Activated CD8-positive, alpha-beta memory T cell treated with anti-CD3 and anti-CD28 coated beads, Interleukin-2, amount 50 U/mL, for 24 hours (primary cell): ENCODE measurements around the gene RFX6.

Source experiments
- DNase-seq: peaks from one replicate; pipeline ENCODE4 v3.0.0-alpha.2; 2020; ENCODE audit errors: extremely low read depth

The RFX6 gene

DNA sequence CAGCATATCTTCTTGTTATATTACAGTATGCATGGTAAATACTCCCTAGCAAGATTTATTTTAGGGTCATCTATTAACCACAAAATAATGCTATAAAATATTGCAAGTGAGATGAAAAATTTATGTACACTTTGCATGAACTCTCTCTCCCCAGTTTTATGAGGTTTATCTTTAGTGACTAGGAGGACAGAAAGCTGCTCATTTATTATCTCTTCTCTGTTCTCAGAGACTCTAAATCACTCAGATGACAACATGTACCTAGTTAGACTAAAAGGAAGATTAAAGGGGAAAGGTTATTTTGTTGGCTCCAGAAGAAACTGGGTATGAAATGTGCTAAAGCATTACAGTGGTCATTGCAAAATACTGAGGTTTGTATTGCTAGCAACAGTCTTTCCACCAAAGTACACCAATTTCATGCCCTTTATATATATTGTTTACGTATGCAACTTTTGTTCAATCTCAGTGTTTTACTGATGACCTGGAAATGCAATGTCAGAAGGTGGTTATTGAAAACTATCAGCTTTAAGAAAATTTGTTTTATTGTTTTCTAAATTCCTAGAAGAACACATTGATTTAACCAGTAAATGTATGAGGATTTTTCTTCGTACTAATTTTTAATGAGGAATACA, 11.8 kb downstream of the RFX6 start:
- no peak for DNase-seq

DNA sequence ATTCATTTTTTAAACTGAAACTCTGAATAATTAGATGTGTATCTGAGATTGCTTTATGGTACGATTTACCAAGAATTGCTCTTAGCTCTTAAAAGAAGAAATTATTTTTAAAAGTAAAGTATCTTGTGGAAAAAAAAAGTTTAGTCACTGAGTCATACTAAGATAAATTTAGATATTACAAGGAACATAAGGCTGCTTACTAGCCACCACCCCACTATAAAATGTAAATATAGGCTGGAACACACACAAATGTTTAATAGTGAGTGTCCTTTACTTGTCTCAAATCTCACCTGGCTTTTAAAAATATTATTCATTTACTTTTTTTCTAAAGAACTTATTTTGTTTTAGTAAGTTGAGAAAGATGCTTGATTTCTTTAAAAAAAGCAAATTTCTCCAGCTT, 17.6 kb downstream of the RFX6 start:
- DNase-seq = no peak

DNA sequence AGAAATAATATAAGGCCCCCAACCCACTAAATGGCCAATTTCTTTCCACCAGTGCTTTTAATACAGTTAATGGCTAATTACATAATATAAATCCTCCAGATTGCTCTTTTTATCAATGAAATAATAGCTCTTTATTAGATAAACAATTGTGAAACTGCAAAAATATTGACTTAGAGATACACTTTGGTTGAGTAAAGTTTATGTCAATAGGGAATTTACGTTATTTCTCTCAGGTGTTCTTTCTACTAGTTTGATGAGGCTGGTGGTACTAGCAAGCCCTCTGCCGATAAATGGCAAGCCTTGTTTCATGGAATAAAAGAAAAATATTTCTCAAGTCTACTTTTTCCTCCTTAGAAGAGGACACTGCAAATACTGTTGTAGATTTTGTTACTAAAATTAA, 18.9 kb downstream of the RFX6 start:
- DNase-seq = no peak

DNA sequence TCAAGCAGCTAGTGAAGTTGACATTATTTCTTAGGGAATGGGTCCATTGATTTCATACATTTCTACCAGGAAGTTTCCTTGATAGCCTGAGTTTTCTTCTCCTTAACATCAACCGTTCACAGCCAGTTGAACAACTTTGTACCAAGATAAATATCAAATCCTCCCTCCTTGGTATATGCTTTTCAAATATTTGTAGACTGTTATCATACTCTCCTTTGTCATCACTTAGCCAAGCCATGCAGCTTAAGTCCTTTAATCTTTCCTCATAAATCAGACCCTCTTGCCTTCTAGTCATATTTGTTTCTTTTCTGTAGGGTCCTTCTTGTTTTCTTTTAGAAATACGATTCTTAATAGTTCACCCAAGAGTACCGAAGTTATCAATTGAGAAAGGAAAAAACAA, 25.6 kb downstream of the RFX6 start:
- DNase-seq = no peak

DNA sequence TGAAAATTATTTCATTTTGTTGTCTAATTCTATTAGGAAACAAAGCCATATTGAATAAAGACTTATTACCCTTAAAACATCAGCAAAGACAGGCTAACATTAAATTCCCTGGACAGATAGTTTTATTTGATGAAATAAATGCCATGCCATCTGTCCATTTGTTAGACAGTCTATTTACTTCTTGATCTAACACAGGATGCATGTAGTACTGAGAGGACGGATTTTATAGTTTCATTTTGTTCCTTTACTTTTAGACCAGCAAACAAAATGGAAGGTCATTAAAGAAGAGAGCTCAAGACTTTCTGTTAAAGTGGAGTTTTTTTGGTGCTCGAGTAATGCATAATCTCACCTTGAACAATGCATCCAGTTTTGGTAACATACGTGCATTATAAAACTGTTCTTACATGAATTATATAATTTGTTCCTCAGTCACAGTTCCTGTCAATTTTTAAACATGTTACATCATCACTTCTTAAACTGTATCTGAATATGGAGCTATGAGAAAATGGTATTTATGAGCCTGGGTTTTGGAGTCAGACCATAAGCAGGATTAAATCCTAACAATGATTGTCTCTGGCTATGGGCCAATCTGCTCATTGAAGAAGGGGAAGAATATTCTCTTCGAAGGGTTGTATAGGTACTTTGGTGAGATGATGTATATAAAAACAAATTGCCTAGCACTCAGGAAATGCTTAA, 46.0 kb downstream of the RFX6 start:
- DNase-seq = no peak

DNA sequence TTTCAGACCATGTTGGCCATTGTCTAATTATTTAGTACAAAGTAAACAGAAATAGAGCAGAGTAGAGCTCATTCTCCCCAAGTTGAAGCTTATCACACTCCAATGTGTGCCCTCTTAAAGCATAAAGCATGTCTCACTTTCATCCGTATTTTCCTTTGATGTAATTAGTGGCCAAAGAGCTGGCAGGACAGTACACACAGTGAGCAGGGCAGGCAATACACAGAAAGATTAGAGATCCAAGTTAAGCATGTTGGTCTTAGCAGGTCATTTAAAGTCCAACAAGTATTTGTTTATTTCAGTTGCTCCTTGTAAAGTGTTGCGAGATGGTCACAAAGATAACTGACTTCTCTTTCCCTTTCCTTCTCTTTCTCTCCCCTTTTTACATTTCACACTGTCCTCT, 47.2 kb downstream of the RFX6 start:
- no peak for DNase-seq

DNA sequence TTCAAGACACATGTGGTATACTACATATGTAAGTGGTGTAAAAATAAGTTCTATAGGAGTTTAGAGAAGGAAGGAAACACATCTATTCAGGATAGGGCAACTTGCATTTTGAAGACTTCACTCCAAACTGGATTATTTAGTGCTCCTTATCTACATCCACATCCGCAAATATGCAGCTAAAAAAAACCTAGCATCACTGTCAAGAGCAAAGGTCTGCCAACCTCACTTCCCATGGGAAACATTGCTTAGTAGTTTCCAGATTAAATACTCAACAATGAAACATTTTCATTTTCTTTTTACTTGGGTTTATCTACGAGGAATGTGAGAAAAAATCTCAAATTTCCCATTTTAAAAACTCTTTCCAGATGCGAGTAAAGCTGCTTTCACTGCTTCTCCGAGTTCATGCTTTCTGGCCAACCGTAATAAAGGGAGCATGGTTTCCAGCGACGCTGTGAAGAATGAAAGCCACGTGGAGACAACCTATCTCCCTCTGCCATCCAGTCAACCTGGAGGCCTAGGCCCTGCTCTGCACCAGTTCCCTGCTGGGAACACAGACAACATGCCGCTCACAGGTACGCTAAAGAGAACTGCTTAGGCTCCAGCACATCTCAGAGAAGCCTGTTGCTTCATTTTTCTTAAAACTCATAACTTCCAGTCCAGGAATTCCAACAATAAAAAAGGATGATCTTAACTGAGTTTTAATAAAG, 48.2 kb downstream of the RFX6 start:
- no peak for DNase-seq

DNA sequence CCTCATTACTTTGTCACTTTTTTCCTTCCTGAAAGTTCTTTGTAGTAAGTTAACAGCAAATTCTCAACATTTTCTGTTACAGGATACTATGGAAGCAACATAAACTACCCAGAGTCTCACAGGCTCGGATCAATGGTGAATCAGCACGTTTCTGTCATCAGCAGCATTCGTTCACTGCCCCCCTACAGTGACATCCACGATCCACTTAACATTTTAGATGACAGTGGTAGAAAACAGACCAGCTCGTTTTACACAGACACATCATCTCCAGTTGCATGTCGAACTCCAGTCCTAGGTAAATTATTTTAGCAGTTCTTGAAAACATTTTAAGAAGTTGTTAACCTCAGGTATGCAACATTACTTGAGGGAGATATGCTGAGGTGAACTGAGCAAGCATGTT, 51.6 kb downstream of the RFX6 start:
- no peak for DNase-seq

DNA sequence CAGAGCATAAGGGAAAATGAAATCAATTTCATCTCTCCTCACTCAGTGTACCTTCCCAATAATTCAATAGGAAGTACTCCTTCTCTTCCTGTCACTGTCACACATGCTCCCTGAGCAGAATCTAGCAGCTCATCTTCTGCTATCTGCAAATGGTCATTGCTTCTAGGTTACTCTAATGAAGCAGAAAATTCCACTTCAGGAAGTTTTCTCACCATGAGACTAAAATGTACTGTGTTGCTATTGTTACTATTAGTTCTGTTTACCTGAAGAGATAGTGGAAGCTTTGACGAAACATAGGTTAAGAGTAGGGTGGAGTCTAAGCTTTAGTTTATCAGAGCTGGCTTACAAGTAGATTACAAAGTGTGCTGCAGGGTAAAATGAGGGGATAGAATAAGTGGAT, 52.8 kb downstream of the RFX6 start:
- DNase-seq = no peak

DNA sequence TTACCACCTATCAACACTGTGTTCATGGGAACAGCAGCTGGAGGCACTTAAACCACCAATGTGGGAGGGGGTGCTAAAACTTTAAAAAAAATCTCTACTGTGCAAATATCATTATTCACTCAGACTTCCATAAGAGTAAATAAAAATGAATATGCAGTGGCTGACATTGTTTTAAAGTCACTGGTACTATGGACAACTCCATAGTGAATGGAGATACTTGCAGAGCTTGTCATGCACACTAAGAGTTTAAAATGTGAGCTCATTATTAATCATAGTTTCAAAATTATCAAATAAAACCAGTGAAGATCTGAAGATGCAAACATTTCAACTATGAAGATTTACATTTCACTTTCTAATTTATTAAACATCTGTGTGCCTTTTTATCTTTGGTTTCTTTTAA, 54.4 kb downstream of the RFX6 start:
- DNase-seq = no peak

DNA sequence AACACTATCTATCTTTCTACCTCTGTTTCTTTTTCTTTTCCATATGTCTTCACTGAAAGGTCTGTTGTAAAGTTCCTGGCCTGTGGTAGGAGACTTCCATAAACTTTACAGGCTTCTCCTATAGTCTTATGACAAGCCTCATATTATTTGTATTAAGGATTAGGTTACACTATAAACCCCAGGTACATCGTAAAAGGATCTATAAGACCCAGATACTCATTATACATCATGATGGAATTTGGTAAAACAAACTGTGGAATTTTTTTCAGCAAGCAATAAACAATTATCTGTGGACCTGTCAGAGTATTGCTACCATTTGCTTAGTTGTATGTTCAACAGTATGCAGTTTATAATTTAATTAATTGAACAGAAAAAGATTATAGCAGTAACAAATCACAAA, 55.5 kb downstream of the RFX6 start:
- DNase-seq = no peak

DNA sequence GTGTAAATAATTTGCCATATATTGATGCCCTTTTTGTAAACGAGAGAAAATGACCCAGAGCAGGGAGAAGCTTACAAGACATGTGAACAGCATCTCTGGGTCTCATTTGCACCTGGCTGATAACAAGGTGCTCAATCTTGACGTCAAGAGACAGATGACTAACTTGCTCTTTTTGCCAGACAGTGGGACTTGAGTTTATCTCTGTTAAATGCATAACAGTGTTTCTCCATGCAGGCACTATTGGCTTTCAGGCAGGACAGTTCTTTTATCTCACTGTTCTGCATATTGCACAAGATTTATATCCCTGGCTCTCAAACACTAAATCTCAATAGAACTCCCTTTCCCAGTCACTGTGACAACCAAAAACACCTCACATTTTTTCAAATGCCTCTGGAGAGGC, 56.4 kb downstream of the RFX6 start:
- no peak for DNase-seq

DNA sequence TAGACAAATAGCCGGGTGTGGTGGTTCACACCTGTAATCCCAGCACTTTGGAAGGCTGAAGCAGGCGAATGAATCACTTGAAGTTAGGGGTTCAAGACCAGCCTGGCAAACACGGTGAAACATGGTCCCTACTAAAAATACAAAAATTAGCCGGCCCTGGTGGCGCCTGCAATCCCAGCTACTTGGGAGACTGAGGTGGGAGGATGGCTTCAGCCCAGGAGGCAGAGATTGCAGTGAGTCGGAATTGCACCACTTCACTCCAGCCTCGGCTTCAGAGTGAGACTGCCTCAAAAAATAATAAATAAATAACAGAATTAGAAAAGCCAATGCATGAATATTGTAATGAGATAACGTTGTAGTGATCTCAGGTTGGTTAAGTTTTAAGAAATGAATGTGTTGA, 61.3 kb downstream of the RFX6 start:
- DNase-seq = no peak

DNA sequence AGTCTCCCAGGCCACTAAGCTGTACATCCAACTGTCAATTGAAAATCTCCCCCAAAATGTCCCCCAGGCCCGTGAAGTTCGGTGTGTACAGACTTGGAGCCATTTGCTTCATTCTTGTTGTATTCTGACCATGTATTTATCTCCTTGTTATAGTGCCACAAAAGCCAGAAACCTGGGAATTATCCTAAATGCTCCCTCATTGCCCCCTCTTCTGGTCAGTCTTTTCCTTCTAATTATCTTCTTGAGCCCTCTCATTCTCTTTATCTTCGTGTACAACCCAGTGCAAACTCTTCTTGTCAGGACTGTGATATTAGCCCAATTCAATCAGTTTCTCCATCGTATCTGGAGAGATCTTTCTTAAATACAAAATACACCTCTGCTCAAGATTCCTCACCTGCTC, 64.7 kb downstream of the RFX6 start:
- DNase-seq = no peak

DNA sequence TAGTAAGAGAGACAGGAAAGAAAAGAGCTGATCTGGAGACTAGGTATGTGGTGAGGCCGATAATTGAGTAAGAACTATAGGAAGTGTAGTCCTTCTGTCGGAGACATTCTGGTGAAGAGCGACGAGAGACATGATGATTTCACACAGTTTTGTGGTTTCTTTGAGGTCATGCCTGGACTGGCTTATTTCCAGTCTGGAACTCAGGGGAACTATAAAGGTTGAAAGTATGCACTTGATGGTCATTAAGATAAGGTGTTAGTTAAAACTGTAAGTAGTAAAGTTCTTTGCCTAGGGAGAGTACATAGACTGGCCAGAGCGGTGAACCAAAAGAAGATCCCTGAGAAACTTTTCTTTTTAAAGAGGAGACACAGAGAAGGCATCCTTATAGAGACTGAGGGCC, 68.8 kb downstream of the RFX6 start:
- DNase-seq = no peak

DNA sequence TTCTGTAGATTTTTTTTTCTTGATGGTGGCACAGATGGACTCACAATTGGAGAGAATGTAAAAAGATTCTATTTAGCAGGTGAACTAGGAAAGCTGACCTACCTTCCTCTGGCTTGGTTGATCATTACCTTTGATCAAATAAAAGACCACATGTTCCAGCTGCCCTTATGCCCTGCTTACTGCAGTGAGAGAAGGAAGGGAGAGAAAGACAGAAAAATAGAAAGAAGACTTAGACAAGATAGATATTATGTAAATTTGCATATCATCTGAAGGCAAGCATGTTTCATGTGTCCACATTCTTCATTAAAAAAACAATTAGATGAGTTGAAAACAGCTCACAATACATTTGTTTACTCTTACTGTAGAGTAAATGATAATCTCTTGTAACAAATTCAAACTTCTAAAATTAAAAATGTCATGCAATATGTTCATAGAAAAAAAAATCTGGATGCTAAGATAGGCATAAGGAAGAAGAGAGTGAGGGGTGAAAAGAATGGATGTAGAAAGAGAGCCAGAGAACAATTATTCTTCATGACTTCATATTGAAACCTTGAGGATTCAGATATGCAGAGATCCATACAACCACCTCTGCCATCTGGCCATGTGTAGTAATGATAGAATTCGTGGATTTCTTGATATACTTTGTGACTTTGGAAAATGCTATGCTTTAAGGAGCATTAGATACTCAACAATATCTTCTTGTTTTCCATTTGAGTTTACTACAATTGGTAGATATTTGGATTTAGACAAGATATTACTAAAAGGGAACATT, 71.7 kb downstream of the RFX6 start:
- no peak for DNase-seq

DNA sequence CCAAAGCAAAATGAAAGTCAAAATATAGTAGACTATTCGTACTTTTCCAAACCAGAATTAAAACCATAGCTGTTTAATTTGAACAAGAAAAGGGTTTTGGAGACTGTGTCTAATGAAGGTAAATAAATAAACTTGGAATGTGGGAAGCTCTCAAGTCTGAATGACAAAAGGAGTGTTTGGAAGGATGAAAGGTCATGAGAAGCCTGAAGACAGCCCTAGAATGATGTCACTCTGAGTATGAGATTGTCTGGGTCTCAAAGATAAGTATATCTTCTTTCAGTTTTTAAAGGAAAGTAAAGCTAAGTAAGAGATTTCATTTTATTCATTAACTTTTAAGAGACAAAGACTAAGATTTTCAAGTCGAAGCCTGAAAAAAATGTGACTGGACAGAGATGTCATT, 72.9 kb downstream of the RFX6 start:
- no peak for DNase-seq

DNA sequence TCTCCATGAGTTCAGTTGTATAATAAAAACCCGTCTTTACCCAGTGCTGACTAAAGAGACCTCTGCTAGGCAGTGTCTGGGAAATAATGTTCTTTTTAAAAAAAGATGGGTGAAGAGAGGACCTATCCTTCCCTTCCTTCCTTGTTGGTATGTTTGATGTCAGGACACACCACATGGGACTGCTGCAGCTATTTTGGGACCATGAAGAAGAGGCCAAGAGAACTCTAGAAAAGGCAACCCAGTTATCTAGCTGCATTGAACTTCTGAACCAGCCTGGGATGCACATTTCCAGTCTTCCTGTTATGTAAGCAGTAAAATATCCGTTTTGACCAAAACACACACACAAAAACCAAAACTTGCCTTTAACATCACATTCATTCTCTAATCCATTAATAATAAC, 77.3 kb downstream of the RFX6 start:
- no peak for DNase-seq

DNA sequence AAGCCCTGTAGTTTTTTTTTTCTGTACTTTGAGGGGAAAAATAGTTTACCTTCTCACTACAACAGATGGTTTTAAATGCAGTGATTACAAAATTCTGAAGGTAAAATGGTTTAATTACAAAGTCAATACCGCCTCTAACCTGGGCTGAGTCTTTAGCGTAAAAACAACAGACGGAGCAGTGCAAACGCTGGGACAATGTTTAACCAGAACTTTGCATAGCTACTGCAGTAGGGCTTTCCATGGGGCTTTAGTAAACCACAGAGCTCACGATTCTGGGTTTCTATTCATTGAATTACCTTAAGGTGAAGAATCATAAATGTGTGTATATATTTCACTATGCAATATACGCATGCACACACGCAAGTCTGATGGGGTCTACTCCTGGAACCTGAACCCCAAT, 77.9 kb downstream of the RFX6 start:
- DNase-seq = no peak

DNA sequence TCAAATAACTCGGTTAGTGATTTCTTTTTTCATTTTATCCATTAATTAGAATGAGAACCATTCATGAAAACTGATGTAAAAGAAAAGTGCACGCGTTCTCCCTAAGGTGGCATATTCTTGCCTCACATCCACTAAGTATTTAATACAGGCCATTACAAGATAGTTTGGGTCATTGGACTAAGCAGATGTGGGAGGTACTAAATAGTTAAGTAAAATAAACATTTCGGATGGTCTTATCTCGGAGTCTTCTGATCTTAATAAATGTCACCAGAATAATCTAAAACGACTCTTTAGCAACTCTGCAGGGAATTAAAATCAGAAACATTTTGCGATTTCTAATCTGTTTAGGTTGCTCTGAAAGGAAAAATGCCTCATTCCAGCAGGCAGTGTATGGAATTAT, 78.7 kb downstream of the RFX6 start:
- no peak for DNase-seq

DNA sequence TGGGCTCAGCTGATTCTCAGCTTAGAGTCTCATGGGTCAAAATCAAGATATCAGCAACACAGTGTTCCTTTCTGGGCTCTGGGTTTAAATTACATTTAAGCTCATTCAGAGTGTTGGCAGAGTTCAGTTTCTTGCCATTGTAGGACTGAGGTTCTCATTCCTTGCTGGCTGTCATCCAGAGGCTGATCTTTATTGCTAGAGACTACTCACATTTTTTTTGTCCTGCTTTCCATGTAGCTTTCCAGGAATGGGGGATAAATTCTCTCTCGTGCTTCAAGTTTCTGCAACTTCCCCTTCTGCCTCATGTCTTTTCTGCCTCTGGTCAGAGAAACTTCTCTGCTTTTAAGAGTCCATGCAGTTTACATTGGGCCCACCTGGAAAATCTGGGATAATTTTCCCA, 86.9 kb downstream of the RFX6 start:
- no peak for DNase-seq

DNA sequence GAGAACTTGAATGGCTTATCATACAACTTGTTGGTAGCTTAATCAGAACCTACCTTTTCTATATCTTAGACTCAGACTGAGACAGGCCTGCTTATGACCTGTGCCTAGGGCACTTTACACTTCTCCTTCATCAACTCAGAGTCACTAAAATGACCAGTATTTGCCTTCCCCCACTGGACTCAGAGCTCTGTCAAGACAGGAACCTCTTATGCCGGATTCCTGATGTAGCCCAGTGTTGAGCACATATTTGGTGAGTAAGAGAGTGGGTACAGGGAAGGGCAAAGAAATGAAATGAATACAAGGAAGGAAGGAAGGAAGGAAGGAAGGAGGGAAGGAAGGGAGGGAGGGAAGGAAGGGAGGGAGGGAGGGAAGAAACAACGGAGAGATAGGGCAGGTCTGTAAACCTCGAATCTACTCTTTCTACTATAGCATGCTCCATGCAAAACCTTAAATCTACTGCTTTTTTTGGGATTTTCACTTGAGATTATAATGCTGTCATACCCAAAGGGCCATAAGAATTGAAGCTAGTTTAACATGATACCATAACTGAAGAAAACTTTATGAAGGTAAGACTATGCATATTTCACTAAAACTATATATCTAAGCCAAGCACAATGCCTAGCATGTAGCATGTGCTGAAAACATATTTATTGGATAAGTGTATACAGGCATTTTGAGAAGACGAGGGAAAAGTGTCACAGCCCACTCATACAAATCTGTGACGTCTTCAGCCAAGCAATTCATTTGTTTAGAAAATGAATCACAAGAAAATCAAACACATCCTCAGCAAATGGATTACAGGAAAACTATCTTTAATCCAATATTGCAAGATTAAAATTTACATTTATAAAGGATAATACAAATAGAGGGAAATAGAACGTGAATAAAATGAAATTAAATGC, 89.9 kb downstream of the RFX6 start:
- no peak for DNase-seq
